ENCODE data around the gene LCE3E. TPM values are rescaled to one million over a fixed set of nuclear protein-coding genes. Genes with fewer than 3 reads are reported as not detected.

Gene LCE3E
- total and polyA plus RNA-seq, 2 donors (not counting 1 experiment from before 2014, with no cell fraction given) = not detected

DNA sequence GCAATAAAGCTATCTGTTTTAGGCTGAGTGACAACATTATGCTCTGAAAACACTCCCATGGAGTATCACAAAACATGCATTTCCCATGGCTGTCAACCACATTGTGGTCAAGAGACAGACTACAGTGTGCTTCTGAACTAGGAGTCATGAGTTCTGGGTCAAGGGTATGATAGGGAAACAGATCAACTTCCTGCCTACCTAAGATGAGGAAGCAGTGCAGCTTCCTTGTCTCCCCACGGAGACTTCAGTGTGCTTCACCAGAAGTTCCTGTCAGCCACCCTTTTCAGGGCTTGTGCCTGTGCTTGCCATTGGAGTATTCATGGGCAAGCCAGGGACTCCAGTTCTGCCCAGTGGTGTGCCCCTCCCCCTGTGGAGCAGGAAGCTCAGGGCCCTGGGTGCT, 19.9 kb downstream of the LCE3E start:
- H3K79me2 ChIP-seq (ENCODE audit: control insufficient read depth, insufficient read depth, low read length) = no peaks in the 10 kb centered on the region
- H3K4me2 ChIP-seq (ENCODE audit: extremely low read depth, insufficient read depth, low read length) = no peak overlapping the region
- no peaks in the 10 kb centered on the region for H3K36me3 ChIP-seq (ENCODE audit: control insufficient read depth, insufficient read depth, low read length)
- H3K9ac ChIP-seq (ENCODE audit: insufficient read depth, low read length) = no peak overlapping the region
- no peak for DNase-seq (ENCODE audit: low read depth in 2 of 2)
- H2AFZ ChIP-seq (ENCODE audit: low read length) = no peak overlapping the region
- H3K9me3 ChIP-seq (ENCODE audit: control insufficient read depth, insufficient read depth, low read depth, low read length) = no peaks in the 10 kb centered on the region
- no peaks in the 10 kb centered on the region for H3K4me1 ChIP-seq (ENCODE audit: control insufficient read depth, extremely low read depth, insufficient read depth, low read length)
- no peak overlapping the region for H3K4me3 ChIP-seq (replicated peaks in 1 of 4; ENCODE audit: control extremely low read depth in 1 of 4, insufficient read depth in 1 of 4, low read depth in 3 of 4, low read length in 4 of 4)
- H3K27me3 ChIP-seq (ENCODE audit: control insufficient read depth, insufficient read depth, low read length) = no peaks in the 10 kb centered on the region
- no peaks in the 10 kb centered on the region for H4K20me1 ChIP-seq (ENCODE audit: control insufficient read depth, extremely low read depth, insufficient read depth, low read length)
- no peak overlapping the region for H3K27ac ChIP-seq (ENCODE audit: insufficient read depth, low read length)
- TF ChIP-seq CTCF (conservative IDR thresholded peaks at IDR 0.05 in 1 of 2, IDR thresholded peaks at IDR 0.05 in 1 of 2; ENCODE audit: low read depth in 1 of 2, low read length in 2 of 2) = no peak
- TF ChIP-seq EZH2 (IDR thresholded peaks at IDR 0.05; ENCODE audit: low read length, missing control alignments) = no peak

DNA sequence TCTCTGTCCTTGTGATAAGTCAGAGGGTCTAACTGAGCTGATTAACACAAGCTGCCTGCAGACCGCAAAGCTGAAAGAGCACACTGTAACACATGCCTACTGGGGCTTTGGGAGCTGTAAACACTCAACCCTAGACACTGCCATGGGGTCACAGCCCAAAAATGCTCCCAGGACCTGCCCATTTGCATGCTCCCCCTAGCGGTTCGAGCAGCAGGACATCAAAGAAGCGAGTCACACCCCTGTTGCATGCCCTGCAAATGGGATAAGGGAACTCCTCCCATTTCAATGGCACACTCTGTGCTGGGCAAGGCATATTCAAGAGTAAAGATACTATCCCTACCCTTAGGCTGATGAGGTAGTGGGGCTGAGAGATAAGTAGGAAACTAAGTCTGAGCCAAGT, 22.8 kb downstream of the LCE3E start:
- TF ChIP-seq CTCF (conservative IDR thresholded peaks at IDR 0.05 in 1 of 2, IDR thresholded peaks at IDR 0.05 in 1 of 2; ENCODE audit: low read depth in 1 of 2, low read length in 2 of 2) (peak in 1 of 2 donors; percentile 9), EZH2 (IDR thresholded peaks at IDR 0.05; ENCODE audit: low read length, missing control alignments) (no peak)
- DNase-seq (ENCODE audit: low read depth in 2 of 2) = no peak
- no peaks in the 10 kb centered on the region for H3K4me1 ChIP-seq (ENCODE audit: control insufficient read depth, extremely low read depth, insufficient read depth, low read length)
- no peaks in the 10 kb centered on the region for H3K79me2 ChIP-seq (ENCODE audit: control insufficient read depth, insufficient read depth, low read length)
- no peak overlapping the region for H3K27ac ChIP-seq (ENCODE audit: insufficient read depth, low read length)
- no peak overlapping the region for H2AFZ ChIP-seq (ENCODE audit: low read length)
- no peak overlapping the region for H3K4me3 ChIP-seq (replicated peaks in 1 of 4; ENCODE audit: control extremely low read depth in 1 of 4, insufficient read depth in 1 of 4, low read depth in 3 of 4, low read length in 4 of 4)
- H3K9ac ChIP-seq (ENCODE audit: insufficient read depth, low read length) = no peak overlapping the region
- H4K20me1 ChIP-seq (ENCODE audit: control insufficient read depth, extremely low read depth, insufficient read depth, low read length) = no peaks in the 10 kb centered on the region
- H3K9me3 ChIP-seq (ENCODE audit: control insufficient read depth, insufficient read depth, low read depth, low read length) = no peaks in the 10 kb centered on the region
- H3K27me3 ChIP-seq (ENCODE audit: control insufficient read depth, insufficient read depth, low read length) = no peaks in the 10 kb centered on the region
- H3K36me3 ChIP-seq (ENCODE audit: control insufficient read depth, insufficient read depth, low read length) = no peaks in the 10 kb centered on the region
- H3K4me2 ChIP-seq (ENCODE audit: extremely low read depth, insufficient read depth, low read length) = no peak overlapping the region

DNA sequence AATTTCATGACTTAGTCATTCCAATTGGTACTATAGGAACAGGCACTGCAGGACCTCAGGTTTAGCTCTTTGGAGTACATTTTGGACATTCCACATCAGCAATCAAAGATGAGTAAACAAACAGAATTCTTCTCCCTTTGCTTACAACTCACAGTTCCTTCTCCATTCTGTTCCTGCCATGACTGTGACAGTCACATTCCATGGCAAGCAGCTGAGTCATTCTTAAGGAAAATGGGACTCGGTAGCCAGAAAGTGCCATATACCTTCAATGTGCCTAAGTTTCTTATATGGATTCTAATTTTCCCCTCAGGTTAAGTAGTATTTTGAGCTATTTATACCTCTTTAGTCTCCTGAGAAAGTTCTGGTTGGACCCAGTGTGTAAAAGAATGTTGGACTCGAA, 26.7 kb downstream of the LCE3E start:
- Histone ChIP-seq H3K9me3 (ENCODE audit: control insufficient read depth, insufficient read depth, low read depth, low read length) (no peaks in the 10 kb centered on the region), H3K79me2 (ENCODE audit: control insufficient read depth, insufficient read depth, low read length) (no peaks in the 10 kb centered on the region), H3K9ac (ENCODE audit: insufficient read depth, low read length) (no peak overlapping the region), H3K27ac (ENCODE audit: insufficient read depth, low read length) (no peak overlapping the region), H3K4me1 (ENCODE audit: control insufficient read depth, extremely low read depth, insufficient read depth, low read length) (no peaks in the 10 kb centered on the region), H2AFZ (ENCODE audit: low read length) (no peak overlapping the region), H3K36me3 (ENCODE audit: control insufficient read depth, insufficient read depth, low read length) (no peaks in the 10 kb centered on the region), H3K27me3 (ENCODE audit: control insufficient read depth, insufficient read depth, low read length) (no peaks in the 10 kb centered on the region), H3K4me3 (replicated peaks in 1 of 4; ENCODE audit: control extremely low read depth in 1 of 4, insufficient read depth in 1 of 4, low read depth in 3 of 4, low read length in 4 of 4) (no peak overlapping the region), H4K20me1 (ENCODE audit: control insufficient read depth, extremely low read depth, insufficient read depth, low read length) (no peaks in the 10 kb centered on the region), H3K4me2 (ENCODE audit: extremely low read depth, insufficient read depth, low read length) (no peak overlapping the region)
- no peak for TF ChIP-seq CTCF (conservative IDR thresholded peaks at IDR 0.05 in 1 of 2, IDR thresholded peaks at IDR 0.05 in 1 of 2; ENCODE audit: low read depth in 1 of 2, low read length in 2 of 2)
- TF ChIP-seq EZH2 (IDR thresholded peaks at IDR 0.05; ENCODE audit: low read length, missing control alignments) = no peak
- DNase-seq (ENCODE audit: low read depth in 2 of 2) = no peak
